HG03066 (cell line): ENCODE results near the gene VPS37B.
"Not testable (repeated sequence)": the region's sequence is repeated elsewhere in the genome, so short reads cannot be mapped to it uniquely, and the experiment has no call there.

Source experiments
- ATAC-seq: cut with Tn5 transposase; IDR thresholded peaks from one replicate; pipeline ENCODE4 v1.9.1; 2021; ENCODE audit warnings: low read depth; ENCODE audit not compliant: unreplicated experiment

The VPS37B gene

GRCh38 chr12:122884860-122885259 is 11.1 kb downstream of the VPS37B start:
- no peak for ATAC-seq

DNA sequence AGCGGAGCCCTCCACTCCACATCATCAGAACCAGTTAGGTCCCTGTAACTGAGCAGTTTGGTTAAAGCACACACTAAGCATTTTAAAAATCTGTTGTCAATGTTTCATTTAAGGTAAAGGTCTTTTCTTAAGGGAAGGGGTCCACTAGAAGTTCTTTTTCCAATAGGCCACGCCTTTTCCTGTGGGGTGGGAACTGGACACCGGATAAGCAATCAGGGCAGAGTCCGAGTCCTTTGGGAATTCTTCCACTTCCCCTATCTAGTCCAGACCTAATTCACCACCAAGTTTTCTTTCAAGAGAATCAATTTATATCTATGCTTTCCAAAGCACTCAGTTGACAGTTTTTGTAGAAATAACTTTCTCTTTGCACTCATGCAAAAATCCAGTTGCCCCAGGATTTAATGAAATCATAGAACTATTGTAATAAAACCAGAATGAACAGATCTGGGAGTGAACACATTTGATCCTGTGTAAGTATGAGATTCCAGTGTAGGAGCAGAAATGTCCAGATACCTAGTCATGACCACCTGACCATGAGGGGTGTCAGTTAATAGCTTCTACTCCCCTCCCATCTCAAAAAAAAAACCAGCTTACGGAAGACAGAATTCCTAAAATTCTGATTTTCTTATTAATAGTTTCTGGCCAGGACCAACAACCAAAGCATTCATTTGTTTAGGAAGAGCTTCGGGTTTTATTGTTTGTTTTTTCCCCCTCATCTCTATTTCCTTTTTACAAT is 11.7 kb downstream of the VPS37B start:
- no peak for ATAC-seq

DNA sequence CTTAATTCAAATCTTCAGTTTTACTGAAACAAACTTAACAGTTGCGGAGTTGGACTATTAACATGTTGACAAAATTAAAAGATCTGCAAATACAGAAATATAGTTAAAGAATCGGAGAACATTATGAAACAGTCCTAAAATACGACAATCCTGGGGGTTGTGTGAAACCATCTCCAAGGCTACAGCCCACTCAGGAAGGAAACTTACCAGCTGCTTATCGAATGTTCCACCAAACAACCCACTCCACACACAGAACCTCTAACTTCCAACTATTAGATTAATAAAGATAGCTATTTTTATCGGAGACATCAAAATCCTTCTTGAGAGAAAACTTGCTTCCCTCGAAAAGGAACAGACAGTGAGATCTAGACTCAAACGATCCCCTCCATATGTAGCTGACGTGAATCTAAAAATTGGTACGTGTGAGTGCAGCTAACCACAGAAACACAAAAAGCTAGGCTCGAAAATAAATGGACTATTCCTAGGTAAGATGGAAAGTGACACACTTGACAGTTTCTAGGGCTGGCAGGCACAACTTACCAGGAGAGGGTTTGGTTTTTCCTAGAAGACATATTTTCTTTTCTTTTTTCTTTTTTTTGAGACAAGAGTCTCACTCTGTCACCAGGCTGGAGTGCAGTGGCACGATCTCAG is 12.9 kb downstream of the VPS37B start:
- no peak for ATAC-seq

DNA sequence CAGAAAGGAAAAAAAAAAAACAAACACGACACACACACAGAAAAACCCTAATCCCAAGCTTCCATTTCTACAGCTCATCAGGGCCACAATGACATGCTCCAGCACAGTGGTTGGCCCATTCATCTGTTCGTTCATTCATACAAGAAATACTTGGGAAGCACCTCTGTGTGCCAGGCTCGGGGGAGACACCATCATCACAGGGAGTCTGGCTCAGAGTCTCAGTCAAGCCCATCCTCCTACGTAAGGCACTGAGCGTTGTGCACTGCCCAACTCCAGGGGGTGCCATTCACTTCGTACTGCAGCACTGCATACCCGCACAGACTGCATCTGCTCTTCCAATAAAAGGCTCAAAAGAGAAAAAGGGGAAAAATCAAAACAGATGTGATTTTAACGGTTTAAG is 15.3 kb downstream of the VPS37B start:
- no peak for ATAC-seq

GRCh38 chr12:122880155-122880667 is 15.7 kb downstream of the VPS37B start:
- no peak for ATAC-seq

GRCh38 chr12:122878780-122879612 is 16.9 kb downstream of the VPS37B start:
- ATAC-seq: no peak

DNA sequence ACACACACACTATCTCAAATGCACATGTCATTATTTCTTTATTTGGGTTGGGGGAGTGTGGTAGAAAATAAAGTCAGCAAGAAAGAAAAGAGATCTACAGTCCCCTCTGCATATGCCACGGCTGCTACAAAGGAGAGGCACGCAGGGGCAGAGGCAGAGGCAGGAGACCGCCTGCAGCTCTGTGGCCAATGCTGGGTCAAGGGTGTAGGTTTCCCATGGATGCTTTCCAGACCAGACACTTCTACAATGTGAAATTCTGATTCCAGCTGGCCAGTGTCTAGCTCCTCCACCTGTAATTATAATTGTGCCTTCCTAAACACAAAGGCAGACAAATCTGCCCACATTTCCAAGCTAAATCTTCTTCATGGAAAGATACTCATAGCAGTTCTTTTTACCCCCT is 19.2 kb downstream of the VPS37B start:
- no peak for ATAC-seq

- not testable (repeated sequence) for ATAC-seq
Measured at GRCh38 chr12:122876281-122876680, 19.6 kb downstream of the VPS37B start.

DNA sequence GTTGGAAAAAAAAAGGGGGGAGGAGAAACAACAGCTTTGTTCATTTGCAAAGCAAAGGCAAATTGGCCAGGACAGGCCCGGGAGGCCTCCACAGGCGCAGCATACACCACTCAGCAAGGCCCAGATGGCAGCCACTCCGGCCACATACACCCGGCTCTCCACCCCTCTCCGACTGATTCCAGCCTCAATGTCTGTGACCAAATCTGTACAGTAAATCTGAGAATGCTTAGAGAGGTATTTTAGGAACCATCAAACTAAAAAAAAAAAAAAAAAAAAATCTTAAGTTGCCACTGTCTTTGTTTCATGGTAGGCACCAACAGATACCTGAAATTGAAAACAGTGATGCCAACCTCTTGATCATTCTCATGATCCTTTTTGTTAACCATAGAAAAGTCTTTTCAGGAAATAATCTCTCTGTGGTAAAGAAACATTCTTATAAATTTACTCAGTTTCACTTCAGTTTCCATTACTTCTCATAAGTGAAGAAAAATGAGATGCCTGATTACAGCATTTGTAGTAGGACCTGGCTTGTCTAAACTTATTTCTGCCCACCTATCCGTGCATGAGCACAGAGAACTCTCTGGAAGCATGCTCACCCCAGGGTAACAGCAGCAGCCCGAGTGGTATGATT is 20.2 kb downstream of the VPS37B start:
- peak; percentile 66 for ATAC-seq

DNA sequence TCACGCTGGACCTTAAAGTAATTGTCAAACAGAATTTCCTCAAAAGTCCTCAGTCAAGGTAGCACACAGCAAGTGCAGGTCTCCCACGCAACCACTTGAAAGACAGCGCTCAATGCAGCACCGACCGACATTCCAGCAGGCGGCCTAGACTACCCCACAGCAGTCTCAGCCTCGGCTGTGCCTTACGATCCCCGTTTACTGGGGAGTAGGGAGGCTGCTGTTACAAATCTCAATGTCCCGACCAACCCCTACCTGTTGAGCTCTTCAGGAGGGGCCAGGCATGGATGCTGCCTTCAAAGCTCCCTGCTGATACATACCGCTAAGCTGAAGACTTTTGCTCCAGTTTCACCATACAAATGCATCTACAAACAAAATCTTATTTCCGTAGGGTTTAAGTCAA is 21.8 kb downstream of the VPS37B start:
- ATAC-seq: no peak

GRCh38 chr12:122873540-122873939 is 22.4 kb downstream of the VPS37B start:
- no peak for ATAC-seq

- ATAC-seq: no peak
Measured at GRCh38 chr12:122872815-122873361, 23.0 kb downstream of the VPS37B start.

- no peak for ATAC-seq
Measured at GRCh38 chr12:122871851-122872780, 23.8 kb downstream of the VPS37B start.

- ATAC-seq: no peak
Measured at GRCh38 chr12:122870867-122871664, 24.9 kb downstream of the VPS37B start.

- ATAC-seq: no peak
Measured at GRCh38 chr12:122870163-122870842, 25.6 kb downstream of the VPS37B start.

DNA sequence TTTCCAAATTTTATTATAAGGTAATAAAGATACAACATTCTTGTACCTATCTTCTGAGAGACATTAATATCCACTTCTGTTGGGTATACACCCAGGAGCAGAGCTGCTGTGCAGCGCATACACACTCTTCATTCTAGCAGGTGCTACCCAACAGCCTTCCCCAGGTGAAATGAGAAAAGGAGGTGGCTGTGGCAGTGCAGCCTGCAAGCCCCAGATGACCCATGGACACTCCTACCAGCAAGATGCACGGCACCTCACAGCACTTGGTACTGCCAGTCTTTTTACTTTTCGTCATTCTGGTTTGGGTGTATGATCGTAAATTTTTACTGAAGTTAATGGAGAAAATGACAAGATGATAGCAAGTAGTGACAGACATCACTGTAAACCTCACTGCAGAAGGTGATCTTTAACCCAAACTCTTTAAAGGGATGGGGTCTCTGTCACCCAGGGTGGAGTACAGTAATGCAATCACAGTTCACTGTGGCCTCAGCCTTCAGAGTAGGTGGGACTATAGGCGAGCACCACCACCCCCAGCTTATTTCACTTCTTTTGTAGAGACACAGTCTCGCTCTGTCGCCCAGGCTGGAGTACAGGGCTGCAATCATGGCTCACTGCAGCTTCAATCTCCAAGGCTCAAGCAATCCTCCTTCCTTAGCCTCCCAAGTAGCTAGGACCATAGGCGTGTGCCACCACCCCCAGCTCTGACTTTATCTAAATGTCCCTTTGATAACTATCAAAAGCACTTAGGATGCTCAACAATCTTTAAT is 26.5 kb downstream of the VPS37B start:
- ATAC-seq: no peak

DNA sequence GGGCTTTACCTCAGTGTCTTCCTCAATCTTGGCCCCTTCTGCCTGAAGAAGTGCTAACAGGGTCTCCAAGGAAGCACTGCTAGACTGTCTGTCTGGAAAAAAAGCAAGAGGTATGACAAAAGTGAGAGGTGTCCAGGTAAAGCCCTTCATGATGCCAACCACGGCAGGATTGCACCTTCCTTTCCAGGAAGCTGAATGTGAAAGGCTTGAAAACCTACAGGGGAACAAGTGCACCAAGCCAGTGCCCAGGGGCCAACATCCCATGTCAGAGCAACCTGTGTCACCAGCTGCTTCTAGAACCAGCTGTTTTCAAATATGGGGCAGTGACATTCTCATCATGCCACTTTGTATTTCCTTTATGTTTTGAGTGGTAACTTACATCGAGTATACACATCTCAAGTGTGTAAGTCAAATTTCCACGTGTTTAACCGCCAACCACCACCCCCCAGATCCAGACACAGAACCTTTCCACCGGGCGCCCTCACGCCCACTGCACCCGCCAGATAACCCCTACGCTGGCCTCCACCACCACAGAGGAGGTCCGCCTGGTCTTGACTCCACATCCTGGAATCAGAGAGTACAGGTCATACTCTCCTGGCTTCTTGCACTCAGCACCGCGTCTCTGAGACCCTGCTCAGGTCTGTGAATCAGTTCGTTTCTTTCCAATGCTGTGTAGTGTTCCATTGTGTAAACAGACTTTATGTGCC is 27.3 kb downstream of the VPS37B start:
- no peak for ATAC-seq
